ENCODE data around the gene FGF23. TPM values are rescaled to one million over a fixed set of nuclear protein-coding genes. Genes with fewer than 3 reads are reported as not detected.

The FGF23 gene
- total RNA-seq, 1 experiment from 2014 or later, result 0.24 TPM

DNA sequence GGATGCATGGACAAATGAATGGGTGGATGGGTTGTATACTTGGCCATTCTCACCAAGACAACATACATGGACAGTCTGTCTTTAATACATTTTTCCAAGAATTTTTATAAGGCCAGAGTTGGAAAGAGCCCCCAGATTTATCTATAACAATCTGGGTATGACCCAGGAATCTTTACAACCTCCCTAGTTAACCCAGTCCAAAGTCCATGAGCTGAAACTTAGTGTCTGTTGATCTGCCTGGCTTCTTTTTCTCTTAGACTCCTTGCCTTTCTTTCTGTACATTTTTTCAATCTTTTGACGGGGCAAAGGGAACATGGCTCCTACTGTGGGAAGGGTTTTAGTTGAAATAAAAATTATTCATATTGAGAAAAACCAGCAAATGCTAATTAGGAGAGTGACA is 740 bp downstream of the FGF23 start:
- peaks cover 3% of the 10 kb centered on the region for H3K23me2 ChIP-seq (ENCODE audit: insufficient read length, low read depth, low read length, poor library complexity, severe bottlenecking)
- no peaks in the 10 kb centered on the region; the same call in 1 of the 2 replicates for H3K4me1 ChIP-seq (ENCODE audit: insufficient read depth, low read length)
- no peak overlapping the region for H3K4ac ChIP-seq (ENCODE audit: low read depth, low read length)
- H2BK12ac ChIP-seq (ENCODE audit: insufficient read length, low read depth, low read length), result no peak overlapping the region
- no peak overlapping the region for H3T11ph ChIP-seq (ENCODE audit: low read length)
- no peaks in the 10 kb centered on the region for H4K20me1 ChIP-seq (ENCODE audit: control insufficient read depth, insufficient read depth, insufficient read length)
- H2BK5ac ChIP-seq (ENCODE audit: insufficient read length, low read length), result no peak overlapping the region
- no peak overlapping the region for H2AK5ac ChIP-seq (ENCODE audit: insufficient read length, low read length)
- H3K18ac ChIP-seq (ENCODE audit: insufficient read length, low read depth, low read length), result no peak overlapping the region
- H2BK120ac ChIP-seq (ENCODE audit: low read depth, low read length, poor library complexity, severe bottlenecking), result no peak overlapping the region
- whole genome bisulfite sequencing (ENCODE audit: extremely low coverage, insufficient read length, low lambda C conversion rate), result no CpG with 5 or more reads among the region's 1 CpG
- Mint-ChIP-seq H3K9me3 (peaks cover 0 to 6% of the 10 kb centered on the region in 2 experiments; a peak in 1 of 5 replicates), H3K27ac (no peak overlapping the region), H3K36me3 (ENCODE audit: insufficient read depth in 1 of 3, low read depth in 3 of 3) (no peaks in the 10 kb centered on the region; a peak in 2 of 7 replicates), H3K4me1 (peaks cover 13 to 22% of the 10 kb centered on the region in 2 experiments), H3K27me3 (ENCODE audit: low read depth) (peaks cover 5% of the 10 kb centered on the region), H3K4me3 (no peak overlapping the region; a peak in 1 of 5 replicates)
- H3K27me3 ChIP-seq (ENCODE audit: insufficient read depth, low read length), result no peaks in the 10 kb centered on the region
- no peaks in the 10 kb centered on the region for H3K79me1 ChIP-seq (ENCODE audit: insufficient read depth, low read depth, low read length, poor library complexity, severe bottlenecking)
- no peak overlapping the region for H2BK20ac ChIP-seq (ENCODE audit: low read depth, low read length, poor library complexity, severe bottlenecking)
- no peak overlapping the region for H3K23ac ChIP-seq (ENCODE audit: insufficient read length, low read depth, low read length)
- no peak overlapping the region for H4K91ac ChIP-seq (ENCODE audit: insufficient read length, low read depth, low read length)
- no peak overlapping the region for H2AFZ ChIP-seq (ENCODE audit: low read length)
- TF ChIP-seq, protein P1, sequence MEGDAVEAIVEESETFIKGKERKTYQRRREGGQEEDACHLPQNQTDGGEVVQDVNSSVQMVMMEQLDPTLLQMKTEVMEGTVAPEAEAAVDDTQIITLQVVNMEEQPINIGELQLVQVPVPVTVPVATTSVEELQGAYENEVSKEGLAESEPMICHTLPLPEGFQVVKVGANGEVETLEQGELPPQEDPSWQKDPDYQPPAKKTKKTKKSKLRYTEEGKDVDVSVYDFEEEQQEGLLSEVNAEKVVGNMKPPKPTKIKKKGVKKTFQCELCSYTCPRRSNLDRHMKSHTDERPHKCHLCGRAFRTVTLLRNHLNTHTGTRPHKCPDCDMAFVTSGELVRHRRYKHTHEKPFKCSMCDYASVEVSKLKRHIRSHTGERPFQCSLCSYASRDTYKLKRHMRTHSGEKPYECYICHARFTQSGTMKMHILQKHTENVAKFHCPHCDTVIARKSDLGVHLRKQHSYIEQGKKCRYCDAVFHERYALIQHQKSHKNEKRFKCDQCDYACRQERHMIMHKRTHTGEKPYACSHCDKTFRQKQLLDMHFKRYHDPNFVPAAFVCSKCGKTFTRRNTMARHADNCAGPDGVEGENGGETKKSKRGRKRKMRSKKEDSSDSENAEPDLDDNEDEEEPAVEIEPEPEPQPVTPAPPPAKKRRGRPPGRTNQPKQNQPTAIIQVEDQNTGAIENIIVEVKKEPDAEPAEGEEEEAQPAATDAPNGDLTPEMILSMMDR (conservative IDR thresholded peaks at IDR 0.05), result no peak
- H3K9me3 ChIP-seq (ENCODE audit: control insufficient read depth, low read depth, low read length), result no peaks in the 10 kb centered on the region
- no peak overlapping the region for H3K27ac ChIP-seq (ENCODE audit: insufficient read length, low read depth, low read length)
- no peak for DNase-seq
- no peak overlapping the region for H4K5ac ChIP-seq (ENCODE audit: insufficient read length, low read depth, low read length)
- H4K8ac ChIP-seq (replicated peaks; ENCODE audit: insufficient read length, low read depth, low read length), result no peak overlapping the region
- no peak overlapping the region for H3K56ac ChIP-seq (ENCODE audit: insufficient read length, low read depth, low read length)
- H2BK15ac ChIP-seq (ENCODE audit: low read depth, low read length), result no peak overlapping the region
- H3K4me2 ChIP-seq (ENCODE audit: insufficient read depth, insufficient read length, low read length), result no peak overlapping the region
- H3K14ac ChIP-seq (ENCODE audit: insufficient read depth, low read length), result no peak overlapping the region
- no peak overlapping the region for H3K9ac ChIP-seq (ENCODE audit: extremely low read depth, insufficient read length, low read length)
- H3K79me2 ChIP-seq (ENCODE audit: insufficient read depth, low read length), result no peaks in the 10 kb centered on the region

Measured in H9 (cell line).